Effector CD4-positive, alpha-beta T cell (primary cell): ENCODE measurements around the gene BLTP1.
A peak's percentile ranks its signal among the peaks of the same experiment; 100 is the strongest.
"Not testable (repeated sequence)": the region's sequence is repeated elsewhere in the genome, so short reads cannot be mapped to it uniquely, and the experiment has no call there.

ENCODE experiments used
- DNase-seq: peaks from one replicate; pipeline ENCODE4 v3.0.0-alpha.2; 2020
- total RNA-seq: gene quantifications from one replicate; lab custom pipeline; 2026; lab: John Stamatoyannopoulos, UW

BLTP1 gene, protein sequence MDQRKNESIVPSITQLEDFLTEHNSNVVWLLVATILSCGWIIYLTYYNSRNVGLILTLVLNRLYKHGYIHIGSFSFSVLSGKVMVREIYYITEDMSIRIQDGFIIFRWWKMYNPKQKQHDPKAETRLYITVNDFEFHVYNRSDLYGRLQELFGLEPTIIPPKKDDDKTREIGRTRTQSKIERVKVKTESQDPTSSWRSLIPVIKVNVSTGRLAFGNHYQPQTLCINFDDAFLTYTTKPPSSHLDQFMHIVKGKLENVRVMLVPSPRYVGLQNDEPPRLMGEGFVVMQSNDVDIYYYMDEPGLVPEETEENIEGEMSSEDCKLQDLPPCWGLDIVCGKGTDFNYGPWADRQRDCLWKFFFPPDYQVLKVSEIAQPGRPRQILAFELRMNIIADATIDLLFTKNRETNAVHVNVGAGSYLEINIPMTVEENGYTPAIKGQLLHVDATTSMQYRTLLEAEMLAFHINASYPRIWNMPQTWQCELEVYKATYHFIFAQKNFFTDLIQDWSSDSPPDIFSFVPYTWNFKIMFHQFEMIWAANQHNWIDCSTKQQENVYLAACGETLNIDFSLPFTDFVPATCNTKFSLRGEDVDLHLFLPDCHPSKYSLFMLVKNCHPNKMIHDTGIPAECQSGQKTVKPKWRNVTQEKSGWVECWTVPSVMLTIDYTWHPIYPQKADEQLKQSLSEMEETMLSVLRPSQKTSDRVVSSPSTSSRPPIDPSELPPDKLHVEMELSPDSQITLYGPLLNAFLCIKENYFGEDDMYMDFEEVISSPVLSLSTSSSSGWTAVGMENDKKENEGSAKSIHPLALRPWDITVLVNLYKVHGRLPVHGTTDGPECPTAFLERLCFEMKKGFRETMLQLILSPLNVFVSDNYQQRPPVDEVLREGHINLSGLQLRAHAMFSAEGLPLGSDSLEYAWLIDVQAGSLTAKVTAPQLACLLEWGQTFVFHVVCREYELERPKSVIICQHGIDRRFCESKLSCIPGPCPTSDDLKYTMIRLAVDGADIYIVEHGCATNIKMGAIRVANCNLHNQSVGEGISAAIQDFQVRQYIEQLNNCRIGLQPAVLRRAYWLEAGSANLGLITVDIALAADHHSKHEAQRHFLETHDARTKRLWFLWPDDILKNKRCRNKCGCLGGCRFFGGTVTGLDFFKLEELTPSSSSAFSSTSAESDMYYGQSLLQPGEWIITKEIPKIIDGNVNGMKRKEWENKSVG (N-terminal part only)
- total RNA-seq = 425 reads per million, percentile 97 among the genes with 10 or more reads in this experiment

DNA sequence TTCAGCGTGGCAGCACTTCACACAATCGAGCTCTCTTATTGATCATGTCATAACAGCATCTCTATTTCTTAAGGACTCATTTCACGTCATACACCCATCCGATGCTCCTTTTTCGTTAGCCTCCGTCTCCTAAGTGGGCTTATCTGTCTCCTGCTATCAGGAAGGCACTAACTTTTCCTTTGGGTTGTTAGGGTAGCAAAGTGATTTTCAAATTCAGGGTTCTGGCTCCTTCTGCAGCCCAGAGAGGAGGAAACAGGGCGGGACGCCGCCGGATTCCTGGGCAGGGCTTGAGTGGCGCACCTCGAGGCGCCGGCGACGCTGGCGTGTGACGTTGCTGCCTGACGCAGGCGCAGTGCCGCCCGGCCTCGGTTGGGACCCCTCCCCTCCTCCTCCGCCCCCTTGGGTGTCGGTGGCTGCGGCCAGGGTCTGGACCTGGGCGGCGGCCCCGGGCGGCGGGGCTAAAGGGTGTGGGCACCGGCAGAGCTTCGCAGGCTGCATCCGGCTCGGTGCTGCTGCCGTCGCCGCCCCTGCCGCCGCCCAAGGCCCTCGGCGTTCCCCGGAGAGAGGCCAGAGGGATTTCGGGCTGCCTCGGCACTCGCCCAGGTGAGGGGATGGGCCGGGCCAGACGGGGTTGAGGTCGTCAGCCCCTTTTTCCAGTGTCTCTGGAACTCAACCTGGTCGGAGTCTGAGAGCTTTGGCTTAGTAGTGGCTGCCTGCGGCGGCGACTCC, at the start of gene BLTP1:
Gene BLTP1, plus strand, starts transcription at position 350 of the 729 bp plus-strand sequence. CDS start 18,317 bp downstream, outside the sequence.
- DNase-seq = peak; percentile 82

DNA sequence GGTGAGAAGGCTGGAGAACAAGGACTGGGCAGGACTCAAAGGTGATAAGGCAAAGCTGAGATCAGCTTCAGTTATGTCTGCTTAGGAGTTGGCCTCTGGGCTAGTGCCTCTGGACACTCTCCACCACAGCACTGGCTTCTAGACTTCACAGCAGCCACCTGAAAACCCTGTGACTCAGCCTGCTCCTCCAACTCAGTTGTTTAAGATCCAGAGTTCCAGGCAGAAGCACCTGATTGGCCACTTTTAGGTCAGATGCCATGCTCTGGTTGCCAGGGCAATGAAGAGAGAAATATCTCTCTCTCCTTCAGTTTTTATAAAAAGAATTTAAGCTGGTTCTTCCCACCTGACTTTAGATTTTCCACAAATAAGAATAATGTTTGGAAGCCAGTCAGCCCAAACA, 47.9 kb upstream of the BLTP1 start:
- no peak for DNase-seq

DNA sequence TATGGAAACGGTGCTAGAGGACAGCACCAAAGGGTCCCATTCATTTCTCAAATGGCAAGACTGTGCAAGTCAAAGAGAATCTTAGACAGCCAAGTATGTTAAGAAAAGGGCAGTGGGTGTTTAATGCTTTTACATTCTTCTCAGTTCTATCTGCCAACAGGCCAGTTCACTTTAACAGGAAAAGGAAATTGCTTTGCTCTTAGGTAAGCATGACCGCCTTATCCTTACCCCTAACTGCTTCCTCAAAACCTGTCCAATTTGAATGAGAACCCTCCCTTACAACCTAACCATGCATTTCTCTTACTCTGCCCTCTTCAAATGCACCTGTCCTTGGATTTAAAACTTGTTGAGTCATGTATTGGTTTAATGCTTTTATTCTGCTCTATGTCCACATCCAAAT, 44.5 kb upstream of the BLTP1 start:
- no peak for DNase-seq

DNA sequence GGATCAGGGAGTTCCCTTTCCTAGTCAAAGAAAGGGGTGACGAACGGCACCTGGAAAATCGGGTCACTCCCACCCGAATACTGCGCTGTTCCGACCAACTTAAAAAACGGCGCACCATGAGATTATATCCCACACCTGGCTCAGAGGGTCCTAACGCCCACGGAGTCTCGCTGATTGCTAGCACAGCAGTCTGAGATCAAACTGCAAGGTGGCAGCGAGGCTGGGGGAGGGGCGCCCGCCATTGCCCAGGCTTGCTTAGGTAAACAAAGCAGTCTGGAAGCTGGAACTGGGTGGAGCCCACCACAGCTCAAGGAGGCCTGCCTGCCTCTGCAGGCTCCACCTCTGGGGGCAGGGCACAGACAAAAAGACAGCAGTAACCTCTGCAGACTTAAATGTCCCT, 41.8 kb upstream of the BLTP1 start:
- DNase-seq = not testable (repeated sequence)

DNA sequence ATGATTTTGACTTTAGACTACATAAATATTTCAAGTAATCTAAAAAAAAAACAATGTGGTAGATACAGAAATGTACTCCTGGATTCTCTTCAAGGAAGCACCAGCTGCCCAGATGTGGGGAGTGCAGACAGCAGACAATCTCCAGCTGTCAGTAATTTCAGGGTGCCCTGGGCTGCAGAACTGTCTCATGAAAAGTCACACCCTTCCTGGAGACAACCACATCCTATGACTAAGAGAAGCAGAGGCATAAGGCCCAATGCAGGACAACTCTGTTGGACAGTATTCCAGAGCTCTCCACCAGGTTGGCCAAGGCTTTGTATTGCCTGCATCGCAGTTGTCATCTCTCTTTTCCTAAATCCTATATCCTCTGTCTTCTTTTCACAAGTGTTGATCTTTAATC, 34.4 kb upstream of the BLTP1 start:
- DNase-seq = no peak

DNA sequence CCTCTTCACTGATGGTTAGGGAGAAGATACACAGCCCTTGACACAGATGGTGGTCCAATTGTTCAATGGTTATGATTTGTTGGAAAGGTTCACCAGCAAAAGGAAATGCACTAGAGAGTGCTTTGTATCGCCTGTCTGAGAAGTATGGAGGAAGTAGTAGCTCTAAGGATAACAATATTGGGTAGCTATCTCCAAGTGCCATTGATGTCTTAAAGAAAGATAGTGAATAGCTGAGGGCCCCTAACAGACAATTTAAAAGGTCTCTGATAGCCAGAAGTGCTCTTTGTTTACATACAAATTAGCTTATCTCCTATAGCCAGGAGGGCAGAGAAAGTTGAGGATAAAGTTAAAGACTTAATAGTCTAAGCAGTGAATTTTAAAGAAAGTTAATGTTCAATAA, 33.9 kb upstream of the BLTP1 start:
- DNase-seq = no peak

DNA sequence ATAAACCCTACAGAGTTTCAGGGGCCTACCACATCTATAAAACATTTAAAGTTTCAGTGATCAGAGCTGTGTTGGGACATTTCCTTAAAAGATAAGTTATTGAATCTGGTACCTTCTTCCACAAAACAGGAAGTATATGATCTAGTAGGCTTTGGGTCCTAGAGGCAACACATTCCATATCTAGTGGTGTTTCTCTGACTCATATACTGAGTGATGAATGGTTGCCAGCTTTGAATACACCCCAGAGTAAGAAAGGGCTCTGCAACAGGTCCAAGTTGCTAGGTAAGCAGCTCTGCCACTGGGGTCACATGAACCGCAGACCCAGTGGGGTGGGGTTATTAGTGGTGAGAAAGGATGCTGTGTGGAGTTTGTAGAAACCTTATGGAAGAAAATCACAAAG, 32.4 kb upstream of the BLTP1 start:
- DNase-seq = no peak

DNA sequence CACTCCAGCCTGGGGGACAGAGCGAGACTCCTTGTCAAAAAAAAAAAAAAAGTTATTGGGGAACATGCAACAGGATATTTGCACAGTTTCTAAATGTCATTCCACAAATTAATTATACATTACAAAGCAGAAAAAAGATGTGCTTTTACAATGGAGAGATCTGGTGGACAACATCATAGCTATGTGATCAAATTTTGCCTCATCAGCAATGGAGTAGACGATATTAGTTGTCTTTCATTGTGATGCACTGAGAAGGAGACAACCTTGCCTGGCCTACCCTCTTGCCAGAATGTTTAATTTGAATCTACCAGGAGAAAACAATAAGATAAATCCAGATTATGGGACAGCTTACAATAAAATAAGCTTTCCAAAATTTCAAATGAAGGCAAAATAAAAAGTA, 30.5 kb upstream of the BLTP1 start:
- no peak for DNase-seq

DNA sequence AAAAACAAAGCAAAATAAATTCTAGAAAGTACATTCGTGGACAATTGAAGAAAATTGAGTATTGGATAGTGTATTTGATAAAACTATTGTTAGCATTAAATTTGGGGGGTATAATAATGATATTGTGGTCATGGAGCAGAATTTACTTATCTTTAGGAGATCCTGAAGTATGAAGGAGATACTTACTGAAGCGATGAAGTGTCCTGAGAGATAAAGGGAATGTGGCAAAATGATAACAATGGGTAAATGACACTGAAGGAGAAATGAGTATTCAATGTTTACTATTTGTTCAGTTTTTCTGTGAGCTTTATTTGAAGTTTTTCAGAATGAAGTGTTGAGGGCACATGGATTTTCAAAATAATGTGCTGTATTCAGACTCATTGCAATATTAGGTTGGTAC, 30.0 kb upstream of the BLTP1 start:
- no peak for DNase-seq

DNA sequence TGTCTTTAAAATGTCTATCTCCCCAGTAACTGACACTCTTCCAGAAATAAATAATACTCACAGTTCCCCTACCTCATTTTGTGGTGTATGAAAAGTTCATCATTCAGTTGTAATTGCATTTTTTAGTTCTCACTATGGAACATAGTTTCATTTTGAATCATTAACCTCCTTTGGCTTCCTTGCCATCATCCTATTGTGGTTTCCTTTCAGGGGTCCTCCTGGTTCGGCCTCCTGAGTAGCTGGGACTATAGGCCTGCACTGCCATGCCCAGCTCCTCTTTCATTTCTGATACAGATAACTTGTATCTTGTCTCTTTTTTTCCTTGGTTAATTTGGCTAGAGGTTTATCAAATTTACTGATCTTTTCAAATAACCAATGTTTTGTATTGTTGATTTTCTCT, 23.1 kb upstream of the BLTP1 start:
- no peak for DNase-seq

DNA sequence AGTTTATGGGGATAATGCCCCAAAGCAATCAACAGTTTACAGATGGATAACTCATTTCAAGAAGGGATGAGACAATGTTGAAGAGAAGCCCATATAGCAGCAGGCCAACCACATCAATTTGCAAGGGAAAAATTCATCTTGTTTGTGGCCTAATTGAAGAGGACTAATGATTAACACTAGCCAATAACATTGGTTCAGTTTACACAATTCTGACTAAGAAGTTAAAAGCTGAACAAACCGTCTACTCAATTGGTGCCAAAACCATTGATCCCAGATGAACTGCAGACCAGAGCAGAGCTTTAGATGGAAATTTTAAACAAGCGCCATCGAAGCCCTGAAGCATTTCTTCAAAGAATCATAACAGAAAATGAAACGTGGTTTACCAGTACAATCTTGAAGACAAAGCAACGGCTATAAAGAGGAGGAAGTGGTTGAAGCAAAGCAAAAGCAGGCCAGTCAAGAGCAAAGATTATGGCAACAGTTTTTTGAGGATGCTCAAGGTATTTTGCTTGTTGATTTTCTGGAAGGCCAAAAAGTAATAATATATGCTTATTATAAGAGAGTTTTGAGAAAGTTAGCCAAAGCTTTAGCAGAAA, 20.5 kb upstream of the BLTP1 start:
- no peak for DNase-seq

DNA sequence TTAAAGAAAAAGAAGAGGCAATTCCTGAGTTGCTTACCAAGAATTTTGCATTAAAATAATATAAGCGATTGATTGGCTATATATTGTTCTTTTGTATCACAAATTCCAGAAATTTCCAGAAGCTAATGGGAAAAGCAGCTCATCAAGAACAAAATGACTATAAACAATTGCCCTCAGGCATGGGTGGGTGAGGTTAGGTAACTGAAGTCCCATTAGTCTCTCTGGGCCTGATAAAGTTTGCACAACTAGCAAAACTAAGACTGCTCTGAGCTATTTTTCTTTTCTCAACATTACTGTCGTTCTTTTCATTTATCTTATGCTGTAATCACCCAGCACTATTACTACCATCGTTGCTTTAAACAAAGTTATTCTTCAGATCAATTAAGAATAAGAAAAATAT, 19.2 kb upstream of the BLTP1 start:
- no peak for DNase-seq

DNA sequence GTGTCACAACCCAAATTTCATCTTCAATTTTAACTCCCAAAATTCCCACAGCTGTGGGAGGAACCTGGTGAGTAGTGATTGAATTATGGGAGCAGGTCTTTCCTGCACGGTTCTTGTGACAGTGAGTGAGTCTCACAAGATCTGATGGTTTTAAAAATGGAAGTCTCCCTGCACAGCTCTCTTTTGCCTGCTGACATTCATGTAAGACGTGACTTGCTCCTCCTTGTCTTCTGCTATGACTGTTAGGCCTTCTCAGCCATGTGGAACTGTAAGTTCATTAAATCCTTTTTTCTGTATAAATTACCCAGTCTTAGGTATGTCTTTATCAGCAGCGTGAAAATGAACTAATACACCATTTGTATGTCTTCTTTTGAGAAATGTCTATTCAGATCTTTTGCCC, 13.0 kb upstream of the BLTP1 start:
- no peak for DNase-seq

DNA sequence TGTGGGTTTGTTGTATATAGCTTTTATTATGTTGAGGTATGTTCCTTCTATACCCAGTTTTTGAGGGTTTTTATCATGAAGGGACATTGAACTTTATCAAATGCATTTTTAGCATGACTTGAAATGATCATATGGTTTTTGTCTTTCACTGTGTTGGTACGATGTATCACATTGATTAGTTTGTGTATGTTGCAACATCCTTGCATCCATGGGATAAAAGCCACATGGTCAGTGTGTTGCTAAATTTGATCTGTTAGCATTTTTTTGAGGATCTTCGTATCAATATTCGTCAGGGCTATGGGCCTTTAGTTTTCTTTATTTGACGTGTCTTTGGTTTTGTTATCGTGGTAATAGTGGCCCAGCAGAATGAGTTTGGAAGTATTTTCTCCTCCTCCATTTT, 11.3 kb upstream of the BLTP1 start:
- DNase-seq = no peak

DNA sequence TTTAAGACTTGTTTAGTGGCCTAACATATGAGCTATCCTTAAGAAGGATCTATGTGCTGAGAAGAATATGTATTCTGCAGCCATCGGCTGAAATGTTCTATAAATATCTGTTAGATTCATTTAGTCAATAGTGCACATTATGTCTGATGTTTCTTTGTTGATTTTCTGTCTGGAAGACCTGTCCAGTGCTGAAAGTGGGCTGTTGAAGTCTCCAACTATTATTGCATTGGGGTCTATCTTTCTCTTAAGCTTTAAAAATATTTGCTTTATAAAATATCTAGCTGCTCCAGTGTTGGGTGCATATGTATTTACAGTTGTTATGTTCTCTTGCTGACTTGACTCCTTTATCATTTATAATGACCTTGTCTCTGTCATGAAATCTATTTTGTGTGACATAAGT, 9.4 kb upstream of the BLTP1 start:
- no peak for DNase-seq

DNA sequence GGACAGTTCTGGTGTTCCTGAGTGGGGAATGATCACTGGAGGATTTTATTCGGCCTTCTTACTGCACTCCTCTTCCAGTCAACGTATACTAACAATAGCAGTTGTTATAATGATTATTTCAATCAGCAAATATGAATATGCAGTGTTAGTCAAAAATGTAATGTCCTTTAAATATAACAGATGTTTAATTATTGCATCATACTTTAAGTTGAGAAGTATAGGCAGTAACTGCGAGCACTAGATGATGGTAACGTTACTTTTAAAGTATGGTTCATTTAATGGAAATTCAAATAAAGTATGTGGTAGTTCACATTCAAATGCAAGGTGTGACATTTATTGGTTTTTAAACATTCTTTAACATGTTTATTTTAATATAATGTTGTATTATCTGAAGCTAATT, 5.5 kb upstream of the BLTP1 start:
- no peak for DNase-seq

DNA sequence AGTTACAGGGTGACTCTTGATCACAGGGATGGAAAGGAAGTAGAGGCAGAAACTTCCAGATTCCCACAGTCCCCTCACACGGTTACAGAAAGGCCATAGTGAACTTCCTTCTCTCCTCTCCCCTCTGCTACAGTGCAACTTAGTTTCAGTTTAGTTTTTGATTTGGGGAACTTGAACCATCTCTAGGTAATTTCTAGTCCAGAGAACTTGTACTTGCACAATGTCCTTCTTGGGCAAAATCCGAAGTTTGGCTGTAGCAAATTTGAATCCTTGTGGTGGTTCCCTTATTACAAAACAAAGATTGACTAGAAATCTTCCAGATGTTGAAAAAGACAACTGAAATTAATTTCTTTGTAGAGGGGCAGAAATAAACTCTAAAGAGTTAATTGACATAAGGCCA, 1.2 kb upstream of the BLTP1 start:
- DNase-seq = no peak

DNA sequence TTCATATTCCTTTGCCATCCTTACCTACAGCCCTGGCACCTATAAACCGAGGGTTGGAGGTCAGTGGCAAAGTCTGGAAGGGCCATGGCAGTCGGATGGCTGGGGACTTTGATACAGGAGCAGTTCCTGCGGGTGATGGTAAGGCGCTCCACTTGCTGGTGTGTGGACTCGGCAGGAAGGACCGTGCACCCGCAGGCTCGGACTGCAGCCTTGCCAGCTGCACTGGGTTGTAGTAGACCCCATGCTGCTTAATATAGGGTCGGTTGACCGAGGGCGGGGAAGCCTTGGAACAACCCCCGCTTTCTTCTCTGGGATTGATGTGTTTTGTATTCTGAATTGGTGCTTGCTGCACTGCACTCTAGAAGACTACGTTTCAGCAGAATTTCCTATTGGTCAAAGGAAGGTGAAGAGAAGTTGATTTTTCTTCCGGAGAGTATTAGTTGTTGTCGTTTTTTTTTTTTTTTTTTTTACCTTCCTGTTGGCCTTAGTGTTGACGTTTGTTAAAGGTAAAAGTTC, 638 bp downstream of the BLTP1 start:
- DNase-seq = no peak

DNA sequence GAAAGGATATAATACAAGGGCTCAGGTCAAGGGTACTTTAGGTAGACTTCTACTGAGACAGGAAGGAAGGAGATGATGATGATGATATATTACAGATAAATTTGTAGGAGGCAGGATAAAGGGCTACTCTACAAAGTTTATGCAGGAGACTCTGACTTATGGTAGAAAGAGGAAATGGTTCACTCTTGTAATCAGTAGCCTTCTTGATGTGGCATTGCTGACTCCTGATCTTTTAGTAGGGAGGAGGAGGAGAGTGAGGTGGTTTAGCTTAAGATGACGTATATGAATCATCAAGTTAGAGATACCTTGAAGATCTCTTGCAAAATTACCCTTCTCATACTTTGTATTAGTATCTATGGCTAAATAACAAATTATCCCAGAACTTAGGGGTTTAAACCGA, 4.7 kb downstream of the BLTP1 start:
- DNase-seq = no peak

DNA sequence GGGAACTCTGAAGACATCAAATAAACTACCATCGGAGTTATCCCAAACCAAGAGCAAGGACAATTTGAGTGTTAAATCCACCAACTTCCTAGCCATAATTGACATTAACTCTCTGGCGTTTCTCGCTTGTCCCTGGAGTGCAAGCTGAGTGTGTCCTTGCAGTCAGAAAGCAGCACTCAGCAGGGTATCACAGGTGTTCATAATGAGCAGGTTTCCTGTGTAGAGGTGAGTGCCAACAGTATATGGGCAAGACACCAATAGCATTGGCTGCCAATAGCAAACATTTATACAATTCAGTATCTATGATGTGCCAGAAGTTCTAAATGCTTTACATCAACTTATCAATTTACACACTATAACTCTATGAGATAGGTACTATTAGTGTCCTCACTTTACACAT, 11.2 kb downstream of the BLTP1 start:
- no peak for DNase-seq

DNA sequence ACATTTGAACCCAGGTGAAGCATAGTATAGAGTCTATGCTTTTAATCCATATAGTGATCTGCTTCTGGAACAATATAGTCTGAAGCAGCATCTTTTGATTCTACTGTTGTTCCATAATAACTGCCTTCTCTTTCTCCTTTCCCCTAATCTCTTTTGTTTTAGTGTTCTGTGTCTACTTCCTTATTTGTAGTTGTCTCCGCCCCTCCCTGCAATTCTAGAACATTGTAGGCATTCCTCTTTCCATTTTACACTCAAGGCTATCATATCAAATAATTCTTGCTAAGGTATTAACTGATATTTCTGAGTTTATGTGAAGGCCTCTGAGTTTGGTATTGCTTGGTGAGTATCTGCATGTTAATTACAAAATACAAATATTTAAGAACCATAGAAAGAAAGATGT, 11.6 kb downstream of the BLTP1 start:
- DNase-seq = no peak

DNA sequence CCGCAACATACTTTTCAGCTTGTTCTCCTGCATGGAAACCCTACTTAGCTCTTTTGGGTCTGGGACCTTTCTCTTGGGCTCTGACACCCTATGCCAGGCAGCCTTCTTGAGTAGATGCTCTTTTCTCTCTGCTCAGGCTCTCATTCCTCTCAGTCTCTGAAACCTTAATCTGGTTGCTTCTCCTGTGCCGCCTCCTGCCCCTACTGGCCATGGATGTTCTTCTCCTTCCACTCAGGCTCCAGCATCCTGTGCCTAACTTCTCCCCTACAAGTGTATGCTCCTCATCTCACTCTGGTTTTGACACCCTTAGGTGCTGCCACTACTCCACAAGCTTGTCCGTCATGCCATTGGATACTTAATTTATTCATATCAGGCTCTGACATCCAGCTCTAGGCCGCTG, 15.2 kb downstream of the BLTP1 start:
- no peak for DNase-seq
